Measurements from ENCODE around the gene TP73.

GRCh38 chr1:3747903-3748302 is 95.6 kb downstream of the TP73 start:
- TF ChIP-seq CTCF (IDR thresholded peaks at IDR 0.05) (no peak), POLR2A (IDR thresholded peaks at IDR 0.05) (no peak)

Data from heart left ventricle (tissue), 13 donors.